GM20000 (cell line): ENCODE measurements around the gene FNDC3A.
"Not testable (repeated sequence)": the region's sequence is repeated elsewhere in the genome, so short reads cannot be mapped to it uniquely, and the experiment has no call there.

ENCODE experiments used
- DNase-seq: peaks from one replicate; pipeline ENCODE4 v3.0.0; 2012; ENCODE audit warnings: low spot score
- CTCF ChIP-seq: IDR thresholded peaks from 2 replicates; pipeline ENCODE4 v1.5.1; 2012; ENCODE audit warnings: mild to moderate bottlenecking, control low read depth; ENCODE audit errors: extremely low read depth, missing control alignments

The FNDC3A gene

GRCh38 chr13:49148405-49148804 is 172.7 kb downstream of the FNDC3A start:
- TF ChIP-seq CTCF, result no peak
- DNase-seq, result no peak

- not testable (repeated sequence) for DNase-seq
These were observed 182.4 kb downstream of the FNDC3A start for GRCh38 chr13:49157955-49158584.

GRCh38 chr13:49163162-49163561 is 187.4 kb downstream of the FNDC3A start:
- DNase-seq, result not testable (repeated sequence)

- no peak for TF ChIP-seq CTCF
- no peak for DNase-seq
These were observed 189.0 kb downstream of the FNDC3A start for GRCh38 chr13:49164712-49165111.

GRCh38 chr13:49165798-49166752 is 190.4 kb downstream of the FNDC3A start:
- no peak for DNase-seq
- TF ChIP-seq CTCF, result peak; percentile 0

GRCh38 chr13:49171359-49171758 is 195.6 kb downstream of the FNDC3A start:
- no peak for TF ChIP-seq CTCF
- no peak for DNase-seq

GRCh38 chr13:49183672-49184325 is 208.1 kb downstream of the FNDC3A start:
- no peak for DNase-seq
- no peak for TF ChIP-seq CTCF

GRCh38 chr13:49184621-49185020 is 208.9 kb downstream of the FNDC3A start:
- DNase-seq, result no peak
- TF ChIP-seq CTCF, result no peak
